A673 (cell line): ENCODE data around the gene SLC36A1.

Source experiments
- CTCF ChIP-seq: fragments of 300-800, 200-600 bp; sonication (generic); conservative IDR thresholded peaks from 2 replicates; pipeline ENCODE4 v1.5.1; 2017; ENCODE audit warnings: low read depth, mild to moderate bottlenecking, antibody characterized with exemption, low read length, moderate library complexity, mixed read lengths
- EZH2 ChIP-seq: fragments of 200-600 bp; sonication (generic); IDR thresholded peaks from 2 replicates; pipeline ENCODE4 v1.6.1; 2017; ENCODE audit warnings: borderline replicate concordance, low read depth, mild to moderate bottlenecking, mixed read lengths, antibody characterized with exemption, low read length; ENCODE audit not compliant: poor library complexity, severe bottlenecking

- TF ChIP-seq CTCF (no peak), EZH2 (no peak)
Observed at GRCh38 chr5:151541571-151541970, 94.2 kb downstream of the SLC36A1 start.
